Sigmoid colon (tissue), 7 donors: ENCODE measurements around the gene SHC3. TPM values are rescaled to one million over a fixed set of nuclear protein-coding genes. Genes with fewer than 3 reads are reported as not detected.

Experiments used
- DNase-seq: peaks from one replicate; pipeline ENCODE4 v3.0.0-alpha.2; 2019
- H3K27ac ChIP-seq, 4 donors: fragments of 200-600 bp; sonication (generic); one replicate each; pipeline ENCODE4 v1.5.1; 2016 to 2019; ENCODE audit warnings: mild to moderate bottlenecking in 1 of 4
- H3K27me3 ChIP-seq, 3 donors: fragments of 200-600 bp; sonication (generic); one replicate each; pipeline ENCODE4 v1.5.1; 2019; ENCODE audit warnings: mild to moderate bottlenecking in 1 of 3
- H3K36me3 ChIP-seq, 4 donors: fragments of 200-600 bp; sonication (generic); one replicate each; pipeline ENCODE4 v1.5.1; 2016 to 2019
- H3K4me1 ChIP-seq, 4 donors: fragments of 200-600 bp; sonication (generic); one replicate each; pipeline ENCODE4 v1.5.1; 2017 to 2019
- H3K4me3 ChIP-seq, 4 donors: fragments of 200-600 bp; sonication (generic); one replicate each; pipeline ENCODE4 v1.5.1; 2017 to 2019; ENCODE audit warnings: mild to moderate bottlenecking in 2 of 4, moderate library complexity in 1 of 4
- H3K9me3 ChIP-seq, 4 donors: fragments of 200-600 bp in 3 of 4; sonication (generic) in 3 of 4; one replicate each; pipeline versions ENCODE4 v1.5.1 to v1.6.1; 2013 to 2019
- EP300 ChIP-seq, 4 donors: sonication (generic); formaldehyde crosslinking; IDR thresholded peaks; one replicate each; pipeline ENCODE4 v1.6.1; 2017; ENCODE audit warnings: antibody characterized with exemption in 4 of 4
- POLR2A ChIP-seq, 2 donors: fragments of 450-650 bp; IDR thresholded peaks; one replicate each; pipeline ENCODE4 v1.6.1; 2016; ENCODE audit warnings: antibody characterized with exemption in 2 of 2, mild to moderate bottlenecking in 2 of 2, moderate library complexity in 2 of 2
- POLR2AphosphoS5 ChIP-seq, 4 donors: sonication (generic); formaldehyde crosslinking; IDR thresholded peaks; one replicate each; pipeline ENCODE4 v1.6.1; 2017; ENCODE audit warnings: antibody characterized with exemption in 4 of 4
- WGBS, 2 donors: extraction: QIAGEN DNeasy Blood & Tissue Kit; methylation state at CpG; one replicate each; pipeline ENCODE4 v1.1.7; 2013; 5-methylcytosine and 5-hydroxymethylcytosine counted together
- intact Hi-C: fragments of 100-400 bp; cut with DNase I; formaldehyde crosslinking; loops from one replicate; pipeline ENCODE4 v1.15.1; 2023
- polyA plus RNA-seq, 3 donors: library from polyadenylated mRNA; stranded (reverse); fragments of 200-250 nt; gene quantifications; one replicate each; pipeline ENCODE4 v1.2.3, GENCODE V29; 2013
- total RNA-seq, 4 donors: library from RNA; depleted of rRNA; stranded (reverse); fragments of >200 nt; gene quantifications; one replicate each; pipeline ENCODE4 v1.1.0, GENCODE V29; 2016
- TF ChIP-seq, protein P1 (sequence below), 4 experiments: fragments of 450-650 bp in 3 of 4; fragments of 200-600 bp in 1 of 4; IDR thresholded peaks; one replicate each; pipeline ENCODE4 v1.5.1; 2016 to 2019; ENCODE audit warnings: antibody characterized with exemption in 4 of 4, mild to moderate bottlenecking in 3 of 4, moderate library complexity in 2 of 4
- donor health status: healthy with polysubstance abuse.
- donor health status: Bipolar disorder and iron deficiency.
- donor health status: healthy.

The SHC3 gene
- total and polyA plus RNA-seq, 7 donors: 0.32 to 14.7 (median 2.1) TPM; not detected in 1

DNA sequence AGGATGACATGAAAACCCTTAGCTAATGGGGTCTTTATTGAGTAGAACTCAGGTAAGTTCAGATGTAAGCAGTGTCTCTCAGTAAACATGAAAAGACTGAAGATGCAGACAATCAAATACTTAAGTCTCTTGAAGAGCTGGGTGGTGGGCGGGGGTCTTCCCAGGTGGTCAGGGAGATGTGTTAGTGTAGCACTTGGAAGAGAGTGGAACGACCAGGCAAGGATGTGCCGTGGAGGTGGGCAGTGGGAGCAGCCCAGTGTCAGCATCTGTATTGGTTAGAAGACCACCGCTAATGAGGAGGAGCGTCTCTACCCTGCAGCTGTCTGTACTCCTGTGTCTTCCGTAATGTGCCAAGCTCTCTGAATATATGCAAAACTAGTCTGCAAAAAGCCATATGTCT is 183.0 kb downstream of the SHC3 start:
- Histone ChIP-seq H3K36me3 (no peaks in the 10 kb centered on the region), H3K9me3 (no peaks in the 10 kb centered on the region), H3K27me3 (no peaks in the 10 kb centered on the region), H3K4me1 (peaks cover 0 to 90% (median 71%) of the 10 kb centered on the region in 4 donors), H3K4me3 (no peak overlapping the region), H3K27ac (peak overlapping the region in 2 of 4 donors; percentile 44 to 98)
- intact Hi-C loops: loop anchor here (5.0 to 10.0 kb wide), 2 partner anchors 343 to 801 kb away; no protein-coding TSS in a partner anchor
- WGBS, 2 donors: 79 to 85% methylated on average over 6 of the region's 6 CpGs
- no peak for TF ChIP-seq POLR2A (IDR thresholded peaks at IDR 0.05)
- TF ChIP-seq, protein P1, sequence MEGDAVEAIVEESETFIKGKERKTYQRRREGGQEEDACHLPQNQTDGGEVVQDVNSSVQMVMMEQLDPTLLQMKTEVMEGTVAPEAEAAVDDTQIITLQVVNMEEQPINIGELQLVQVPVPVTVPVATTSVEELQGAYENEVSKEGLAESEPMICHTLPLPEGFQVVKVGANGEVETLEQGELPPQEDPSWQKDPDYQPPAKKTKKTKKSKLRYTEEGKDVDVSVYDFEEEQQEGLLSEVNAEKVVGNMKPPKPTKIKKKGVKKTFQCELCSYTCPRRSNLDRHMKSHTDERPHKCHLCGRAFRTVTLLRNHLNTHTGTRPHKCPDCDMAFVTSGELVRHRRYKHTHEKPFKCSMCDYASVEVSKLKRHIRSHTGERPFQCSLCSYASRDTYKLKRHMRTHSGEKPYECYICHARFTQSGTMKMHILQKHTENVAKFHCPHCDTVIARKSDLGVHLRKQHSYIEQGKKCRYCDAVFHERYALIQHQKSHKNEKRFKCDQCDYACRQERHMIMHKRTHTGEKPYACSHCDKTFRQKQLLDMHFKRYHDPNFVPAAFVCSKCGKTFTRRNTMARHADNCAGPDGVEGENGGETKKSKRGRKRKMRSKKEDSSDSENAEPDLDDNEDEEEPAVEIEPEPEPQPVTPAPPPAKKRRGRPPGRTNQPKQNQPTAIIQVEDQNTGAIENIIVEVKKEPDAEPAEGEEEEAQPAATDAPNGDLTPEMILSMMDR (IDR thresholded peaks at IDR 0.05): no peak
- TF ChIP-seq POLR2AphosphoS5 (IDR thresholded peaks at IDR 0.05): no peak
- no peak for TF ChIP-seq EP300 (IDR thresholded peaks at IDR 0.05)
- no peak for DNase-seq

DNA sequence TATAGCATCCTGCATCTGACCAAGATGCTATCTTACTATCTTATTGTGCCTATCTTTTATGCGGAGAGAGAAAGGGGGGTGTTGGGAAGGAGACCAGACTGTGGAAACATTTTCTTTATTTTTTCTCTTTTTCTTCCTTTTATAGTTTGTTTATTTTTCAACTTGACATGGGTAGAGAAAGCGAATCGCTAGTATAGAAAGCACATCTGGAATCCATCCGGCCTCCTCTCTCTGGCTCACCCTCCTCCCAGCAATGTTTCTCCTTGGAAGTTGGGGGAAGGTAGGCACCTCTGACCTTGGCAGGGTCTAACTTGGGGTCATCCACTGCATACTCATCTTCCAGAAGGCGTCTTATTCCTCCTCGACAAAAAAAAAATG is 183.4 kb downstream of the SHC3 start:
- intact Hi-C loops: loop anchor here (5.0 to 10.0 kb wide), 2 partner anchors 343 to 800 kb away; no protein-coding TSS in a partner anchor
- H3K4me3 ChIP-seq: peak overlapping the region in 1 of 4 donors; percentile 85
- peak overlapping the region in 2 of 4 donors; percentile 44 to 98 for H3K27ac ChIP-seq
- H3K27me3 ChIP-seq: no peaks in the 10 kb centered on the region
- no peaks in the 10 kb centered on the region for H3K36me3 ChIP-seq
- H3K9me3 ChIP-seq: no peaks in the 10 kb centered on the region
- no peak for DNase-seq
- H3K4me1 ChIP-seq: peaks cover 0 to 88% (median 67%) of the 10 kb centered on the region in 4 donors
- WGBS, 2 donors: 71 to 77% methylated on average over 6 of the region's 6 CpGs
- TF ChIP-seq EP300 (IDR thresholded peaks at IDR 0.05) (no peak), POLR2A (IDR thresholded peaks at IDR 0.05) (no peak), POLR2AphosphoS5 (IDR thresholded peaks at IDR 0.05) (no peak)
- TF ChIP-seq, protein P1 (IDR thresholded peaks at IDR 0.05): no peak

DNA sequence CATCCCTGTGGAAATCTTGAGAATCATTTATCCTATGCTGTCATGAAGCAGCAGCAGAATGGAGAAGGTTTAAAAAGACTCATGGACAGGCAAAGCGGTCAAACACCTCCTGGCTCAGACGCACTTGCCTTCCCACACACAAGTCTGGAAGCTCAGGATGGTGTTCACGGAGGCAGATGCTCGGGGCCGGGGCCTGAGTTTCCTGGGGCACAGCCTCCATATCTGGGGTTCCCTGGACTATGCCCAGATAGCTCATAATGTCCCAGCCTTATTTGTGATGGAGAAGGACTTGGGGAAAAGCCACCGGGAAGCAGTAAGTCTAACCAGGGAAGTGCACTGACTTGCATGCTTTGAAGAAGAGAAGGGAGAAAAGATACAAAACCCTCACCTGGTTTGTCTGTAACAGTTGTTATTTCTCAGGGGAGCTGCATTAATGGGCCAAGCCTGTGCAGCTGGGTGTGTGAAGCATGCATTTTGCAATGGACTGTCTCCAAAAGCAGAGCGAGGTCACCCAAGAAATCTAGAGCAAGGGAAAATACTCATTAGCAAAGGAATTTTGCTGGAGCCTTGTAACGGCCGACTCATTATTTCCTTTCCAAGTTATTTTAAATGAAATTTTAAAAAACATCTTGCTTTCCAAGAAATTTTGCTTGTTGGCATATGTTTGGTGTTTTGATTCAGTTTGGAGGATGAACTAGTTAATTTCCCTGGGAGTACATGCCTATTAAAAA is 184.0 kb downstream of the SHC3 start:
- intact Hi-C loops: loop anchor here (5.0 to 10.0 kb wide), 2 partner anchors 342 to 800 kb away; no protein-coding TSS in a partner anchor
- WGBS, 2 donors: 79 to 87% methylated on average over 9 of the region's 9 CpGs
- Histone ChIP-seq H3K27ac (peak overlapping the region in 3 of 4 donors; percentile 25 to 98 (median 44)), H3K27me3 (no peaks in the 10 kb centered on the region), H3K4me3 (peak overlapping the region in 3 of 4 donors; percentile 3 to 85 (median 85)), H3K36me3 (no peaks in the 10 kb centered on the region), H3K9me3 (no peaks in the 10 kb centered on the region), H3K4me1 (peaks cover 0 to 83% (median 65%) of the 10 kb centered on the region in 4 donors)
- DNase-seq: no peak
- TF ChIP-seq POLR2AphosphoS5 (IDR thresholded peaks at IDR 0.05) (no peak), EP300 (IDR thresholded peaks at IDR 0.05) (no peak), POLR2A (IDR thresholded peaks at IDR 0.05) (no peak)
- TF ChIP-seq, protein P1 (IDR thresholded peaks at IDR 0.05): no peak

DNA sequence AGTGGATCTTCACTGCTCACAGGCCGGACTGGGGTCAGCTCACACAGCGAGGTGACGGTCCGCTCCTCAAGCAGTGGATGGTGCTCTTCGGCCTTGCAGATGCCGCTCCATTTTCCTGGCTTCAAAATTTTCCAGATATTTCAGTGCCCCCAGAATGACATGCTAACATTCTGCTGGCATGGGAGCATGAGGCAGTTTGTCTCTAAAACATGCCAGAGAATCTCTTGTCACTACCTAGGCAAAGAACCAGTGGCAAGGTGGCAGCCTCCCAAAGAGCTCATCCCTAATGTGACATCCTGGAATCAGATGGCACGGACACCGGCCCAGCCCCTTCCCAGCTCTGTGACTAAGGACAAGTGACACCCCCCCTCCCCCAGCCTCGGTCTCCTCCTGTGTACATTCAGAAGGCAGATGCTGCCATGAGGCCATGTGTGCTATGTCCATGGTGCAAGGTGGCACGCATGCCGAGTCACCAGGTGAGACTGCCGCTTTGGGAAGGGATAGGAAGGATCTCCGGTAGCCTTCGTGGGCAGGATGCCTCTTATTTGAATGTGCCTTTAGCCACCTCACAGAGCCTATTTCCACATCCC is 184.7 kb downstream of the SHC3 start:
- intact Hi-C loops: loop anchor here (10.0 kb wide), 1 partner anchor 799 kb away; no protein-coding TSS in a partner anchor
- TF ChIP-seq EP300 (IDR thresholded peaks at IDR 0.05) (no peak), POLR2AphosphoS5 (IDR thresholded peaks at IDR 0.05) (no peak), POLR2A (IDR thresholded peaks at IDR 0.05) (no peak)
- TF ChIP-seq, protein P1 (IDR thresholded peaks at IDR 0.05): no peak
- no peak for DNase-seq
- 93 to 96% methylated on average over 14 of the region's 14 CpGs for WGBS, 2 donors
- Histone ChIP-seq H3K4me1 (peaks cover 0 to 83% (median 59%) of the 10 kb centered on the region in 4 donors), H3K27me3 (no peaks in the 10 kb centered on the region), H3K36me3 (no peaks in the 10 kb centered on the region), H3K9me3 (no peaks in the 10 kb centered on the region), H3K4me3 (peak overlapping the region in 2 of 4 donors; percentile 85), H3K27ac (peak overlapping the region in 3 of 4 donors; percentile 25 to 98 (median 44))
